ENCODE results near the gene SCTR.
A peak's percentile ranks its signal among the peaks of the same experiment; 100 is the strongest.

Gene SCTR

GRCh38 chr2:119523952-119524694, at the start of gene SCTR:
TSS of gene SCTR (minus strand) at chr2:119524483. CDS start at chr2:119524226, 257 bp downstream.
- DNase-seq, result no peak

GRCh38 chr2:119567292-119567691, 43.0 kb upstream of the SCTR start:
- no peak for DNase-seq

GRCh38 chr2:119565481-119565880, 41.2 kb upstream of the SCTR start:
- DNase-seq, result no peak

DNA sequence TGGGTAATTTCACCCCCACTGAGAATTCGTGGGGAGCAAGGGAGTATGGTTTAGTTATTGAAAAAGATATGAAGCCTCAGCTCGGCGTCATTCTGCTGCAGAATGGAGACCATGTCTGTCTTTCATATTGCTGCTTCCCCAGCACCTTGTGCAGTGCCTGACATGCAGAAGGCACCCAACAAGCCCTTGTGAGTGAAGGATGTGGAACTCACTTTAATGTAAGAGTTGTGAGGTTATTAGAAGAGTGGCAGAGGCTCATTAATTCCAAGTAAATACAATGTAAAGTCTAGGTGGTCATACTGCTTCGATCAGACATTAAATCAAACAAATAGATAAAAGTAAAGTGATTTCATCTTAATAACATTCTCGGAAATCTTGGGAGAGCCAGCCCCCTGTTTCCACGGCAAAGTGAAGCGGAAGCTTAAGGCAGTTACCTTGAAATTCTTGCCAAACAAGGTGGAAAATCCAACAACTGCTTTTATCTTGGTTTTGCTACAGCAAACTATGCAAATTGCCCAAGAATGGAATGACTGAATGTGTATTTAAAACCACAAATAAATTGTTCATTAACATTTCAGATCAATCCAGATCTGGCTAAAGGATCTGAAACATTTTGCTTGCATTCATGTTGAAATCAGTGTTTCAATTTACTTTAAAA, 29.5 kb upstream of the SCTR start:
- DNase-seq, result no peak

GRCh38 chr2:119552902-119553301, 28.6 kb upstream of the SCTR start:
- DNase-seq, result no peak

- no peak for DNase-seq
Observed at GRCh38 chr2:119550856-119551255, 26.6 kb upstream of the SCTR start.

- DNase-seq, result no peak
Observed at GRCh38 chr2:119550346-119550745, 26.1 kb upstream of the SCTR start.

DNA sequence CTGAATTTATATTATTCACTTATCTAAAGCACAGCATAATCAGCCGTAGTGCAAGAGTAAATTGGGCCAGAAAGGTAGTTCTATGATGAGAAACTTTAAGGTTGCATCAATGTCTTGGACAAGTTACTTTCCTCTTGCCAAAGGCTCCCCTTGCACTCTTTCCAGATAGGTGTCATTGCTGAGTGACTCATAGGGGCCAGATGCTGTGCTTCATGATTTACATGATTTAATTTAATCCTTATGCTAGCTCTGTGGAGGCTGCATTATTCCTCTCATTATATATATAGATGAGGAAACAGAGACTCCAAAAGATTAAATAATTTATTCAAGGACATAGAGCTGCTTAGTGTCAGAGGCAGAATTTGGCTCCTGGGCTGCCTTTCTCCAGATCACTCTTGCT, 25.0 kb upstream of the SCTR start:
- DNase-seq, result no peak

GRCh38 chr2:119548516-119549120, 24.3 kb upstream of the SCTR start:
- no peak for DNase-seq

DNA sequence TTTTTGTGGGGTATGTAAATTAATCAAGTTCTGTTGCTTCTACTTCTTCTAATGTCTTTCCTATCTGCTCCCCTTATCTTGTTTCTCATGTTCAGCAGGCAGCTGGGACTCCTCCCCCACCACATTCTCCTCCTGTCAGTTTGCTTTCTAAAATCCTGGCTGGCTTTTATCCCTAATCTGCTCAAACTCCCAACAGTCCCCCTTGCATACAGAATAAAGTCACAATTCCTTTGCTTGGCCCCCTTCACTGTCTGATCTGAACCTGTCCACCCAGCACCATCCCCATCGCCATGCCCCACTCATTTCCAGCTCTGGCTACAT, 22.1 kb upstream of the SCTR start:
- no peak for DNase-seq

GRCh38 chr2:119545754-119546446, 21.6 kb upstream of the SCTR start:
- DNase-seq, result no peak

GRCh38 chr2:119544939-119545475, 20.7 kb upstream of the SCTR start:
- no peak for DNase-seq

DNA sequence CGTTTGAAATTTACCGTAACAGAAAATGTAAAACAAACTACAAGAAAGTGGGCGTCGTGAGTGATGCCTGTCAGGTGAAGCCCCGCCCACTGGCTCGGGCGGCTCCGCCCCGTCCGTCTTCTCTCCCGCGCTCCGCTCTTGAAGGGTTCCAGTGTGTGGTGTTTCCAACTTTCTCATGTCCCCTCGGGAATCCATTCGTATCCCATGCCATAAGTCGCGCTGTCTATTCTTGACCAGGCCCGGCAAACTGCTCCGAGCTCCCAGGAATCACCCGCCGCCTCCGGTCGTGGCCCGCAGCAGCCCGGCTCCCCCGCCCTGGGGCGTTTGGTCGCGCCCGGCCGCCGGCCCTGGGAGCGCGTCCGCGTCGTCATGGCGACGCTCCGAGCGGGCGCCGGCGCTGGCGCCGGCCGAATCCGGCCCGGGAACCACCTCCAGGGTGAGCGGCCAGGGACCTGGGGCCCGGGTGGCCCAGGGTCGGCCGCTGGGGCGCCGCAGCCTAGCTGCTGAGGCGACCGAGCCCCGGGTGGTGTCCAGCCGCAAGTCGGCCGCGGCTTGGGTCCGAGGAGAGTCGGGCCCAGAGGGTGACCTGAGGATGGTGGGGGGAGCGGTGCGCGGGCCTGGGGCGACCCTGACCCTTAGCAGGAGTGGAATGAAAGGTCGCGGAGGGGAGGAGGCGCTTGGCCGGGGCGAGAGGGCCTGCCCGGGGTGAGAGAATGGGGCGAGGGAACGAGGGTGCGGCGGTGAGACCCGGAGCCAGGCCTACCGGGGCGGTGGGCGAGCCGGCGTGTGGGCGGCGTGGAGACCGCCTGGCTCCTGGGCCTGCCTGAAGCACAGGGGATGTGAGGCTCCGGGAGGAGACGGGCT, 20.0 kb upstream of the SCTR start, which contains the start of gene CFAP221:
CFAP221 (plus strand) TSS at position 375 of the 864 bp plus-strand sequence. CDS start 1,683 bp downstream, outside the sequence.
- DNase-seq, result peak; percentile 38

- no peak for DNase-seq
Observed at GRCh38 chr2:119541476-119541875, 17.2 kb upstream of the SCTR start.

DNA sequence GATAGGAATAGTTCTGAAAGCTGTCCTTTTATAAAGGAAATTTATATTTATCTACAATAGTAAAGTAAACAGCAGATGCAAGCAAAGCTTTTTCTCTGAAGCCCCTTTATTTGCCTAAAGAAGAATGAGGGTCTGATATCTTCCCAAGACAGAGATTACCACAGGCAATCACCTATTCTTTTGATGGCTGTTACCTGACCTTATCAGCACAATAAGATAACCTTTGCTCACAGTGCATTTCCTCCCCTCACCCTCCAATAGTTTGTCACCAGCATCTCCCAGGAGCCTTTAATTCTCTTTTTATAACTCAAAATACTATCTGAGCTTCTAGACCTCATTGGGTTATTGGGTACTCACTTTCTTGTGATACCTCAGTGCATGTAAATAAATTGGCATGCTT, 13.5 kb upstream of the SCTR start:
- no peak for DNase-seq

- DNase-seq, result no peak
Observed at GRCh38 chr2:119536707-119537106, 12.4 kb upstream of the SCTR start.

DNA sequence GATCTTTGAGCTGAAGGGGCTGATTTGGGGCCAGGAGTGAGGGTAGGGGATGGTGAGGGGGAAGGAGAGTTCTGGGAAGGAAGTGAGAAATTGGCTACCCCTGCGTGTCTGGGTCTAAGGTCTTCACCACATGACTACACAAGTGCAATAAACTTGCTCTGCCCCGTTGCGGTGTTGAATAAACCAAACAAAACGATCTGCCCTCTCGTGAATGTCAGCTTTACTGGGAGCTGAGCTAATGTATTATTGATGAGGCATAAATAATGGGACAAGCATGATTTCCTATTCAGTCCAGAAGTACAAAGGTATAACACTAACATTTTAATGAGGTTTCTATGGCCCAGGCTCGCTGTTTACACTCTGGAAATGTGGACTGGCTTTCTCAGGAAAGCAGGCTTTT, 11.9 kb upstream of the SCTR start:
- DNase-seq, result no peak

DNA sequence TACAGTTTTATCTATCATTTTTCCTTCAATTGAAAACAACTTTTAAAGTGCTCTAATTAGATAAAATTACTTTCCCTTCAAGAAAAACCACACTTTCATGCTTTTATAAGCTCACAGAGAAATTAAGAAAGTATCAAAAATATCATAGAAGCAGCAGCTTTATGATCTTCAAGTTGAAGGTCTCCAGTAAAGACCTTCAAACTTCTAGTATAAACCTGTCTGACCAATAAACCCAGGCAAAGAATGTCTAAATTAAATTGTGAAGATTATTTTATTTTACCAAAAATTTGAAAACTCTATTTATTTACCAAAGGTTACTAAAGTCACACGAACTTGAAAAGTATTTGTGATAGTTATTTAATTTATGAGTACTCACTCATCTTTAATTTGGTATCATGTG, 9.3 kb upstream of the SCTR start:
- DNase-seq, result no peak

GRCh38 chr2:119531292-119531691, 7.0 kb upstream of the SCTR start:
- DNase-seq, result no peak

- DNase-seq, result no peak
Observed at GRCh38 chr2:119527999-119528398, 3.7 kb upstream of the SCTR start.

- no peak for DNase-seq
Observed at GRCh38 chr2:119525614-119526013, 1.3 kb upstream of the SCTR start.

DNA sequence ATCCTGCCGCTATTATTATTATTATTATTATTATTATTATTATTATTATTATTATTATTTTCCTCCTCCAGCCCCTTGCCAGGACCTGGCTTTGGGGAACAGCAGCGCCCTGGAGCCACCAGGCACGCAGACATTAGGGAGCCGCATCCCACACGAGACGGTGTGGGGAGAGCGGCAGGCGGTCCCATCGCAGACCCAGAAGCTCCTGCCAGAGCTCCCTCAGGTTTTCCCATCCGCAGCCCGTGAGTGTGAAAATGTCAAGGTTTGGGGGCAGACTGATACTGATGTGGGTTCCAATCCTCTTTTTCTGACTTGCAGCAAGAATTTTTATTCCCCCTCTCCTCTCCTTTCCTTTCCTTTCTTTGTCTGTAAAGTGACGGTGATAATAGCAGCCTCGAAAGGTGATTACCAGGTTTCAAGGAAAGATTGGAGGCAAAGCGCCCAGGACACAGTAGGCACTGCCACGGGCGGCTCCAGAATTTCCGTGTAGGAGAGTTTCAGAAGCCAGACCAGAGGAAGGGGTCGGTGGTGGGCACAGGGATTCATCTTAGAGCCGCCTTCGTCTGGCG, 816 bp downstream of the SCTR start:
- no peak for DNase-seq
